22Rv1 (cell line): ENCODE data around the gene OXA1L.

Experiments
- CTCF ChIP-seq: fragments of 450-650 bp; IDR thresholded peaks from 2 replicates; pipeline ENCODE4 v1.5.1; 2017; ENCODE audit warnings: mild to moderate bottlenecking
- ZFX ChIP-seq: fragments of 450-650 bp; IDR thresholded peaks from 2 replicates; pipeline ENCODE4 v1.6.1; 2017; ENCODE audit warnings: antibody characterized with exemption, borderline replicate concordance

DNA sequence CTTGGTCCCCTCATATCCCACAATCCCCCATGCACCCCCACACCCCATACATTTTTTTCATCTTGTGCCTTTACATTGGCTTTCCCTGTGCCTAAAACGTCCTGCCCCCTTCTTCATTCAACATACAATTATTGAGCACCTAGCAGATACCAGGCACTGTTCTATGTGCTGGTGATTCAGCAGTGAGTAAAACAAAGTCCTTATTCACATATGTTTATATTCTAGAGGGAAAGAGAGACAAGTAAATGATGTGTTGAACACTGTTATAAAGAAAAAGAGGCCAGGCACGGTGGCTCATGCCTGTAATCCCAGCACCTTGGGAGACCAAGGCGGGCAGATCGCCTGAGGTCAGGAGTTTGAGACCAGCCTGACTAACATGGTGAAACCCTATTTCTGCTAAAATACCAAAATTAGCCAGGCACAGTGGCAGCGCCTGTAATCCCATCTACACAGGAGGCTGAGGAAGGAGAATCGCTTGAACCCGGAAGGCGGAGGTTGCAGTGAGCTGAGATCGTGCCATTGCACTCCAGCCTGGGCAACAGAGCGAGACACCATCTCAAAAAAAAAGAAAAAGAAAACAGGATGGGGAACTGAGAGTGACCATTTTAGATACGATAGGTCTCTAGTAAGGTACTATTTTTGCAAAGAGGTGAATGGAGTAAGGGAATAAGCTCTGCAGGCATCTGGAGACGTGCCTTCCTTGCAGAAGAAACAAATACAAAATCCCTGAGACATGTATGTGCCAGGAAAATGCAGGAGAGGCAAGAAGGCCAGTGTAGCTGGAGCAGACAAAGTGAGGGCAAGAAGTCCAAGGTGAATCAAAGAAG lies 36.6 kb downstream of the OXA1L start:
- TF ChIP-seq CTCF (no peak), ZFX (no peak)
